H1 (cell line): ENCODE measurements around the gene PSMD13. TPM values are rescaled to one million over a fixed set of nuclear protein-coding genes. Genes with fewer than 3 reads are reported as not detected.
A peak's percentile ranks its signal among the peaks of the same experiment; 100 is the strongest.

Experiments used
- CTCF ChIA-PET: fragments of 300-600 bp; sonication (Branson Sonifier 250); formaldehyde crosslinking; loops from one replicate; lab custom pipeline; 2021; ENCODE audit not compliant: partially characterized antibody; lab: Charles Lee
- POLR2A ChIA-PET: fragments of 300-600 bp; sonication (Branson Sonifier 250); formaldehyde crosslinking; loops from one replicate; lab custom pipeline; 2021; ENCODE audit warnings: inconsistent platforms; ENCODE audit not compliant: partially characterized antibody; lab: Charles Lee
- DNase-seq, 2 experiments: peaks; one replicate each; pipeline versions ENCODE4 v3.0.0 to v3.0.0-alpha.2; 2010 to 2022; ENCODE audit warnings: low spot score in 2 of 2, low read depth in 1 of 2, mixed read lengths in 1 of 2
- FAIRE-seq: peaks from 2 replicates; lab custom pipeline; 2011; peaks lifted over from hg19 to GRCh38; lab: Jason Lieb, UNC
- H2AFZ ChIP-seq: 2 replicates; pipeline ENCODE4 v1.8.1; 2012; ENCODE audit warnings: low read length, inconsistent platforms
- H2AK5ac ChIP-seq: 2 replicates; pipeline ENCODE4 v1.6.1; 2013; ENCODE audit warnings: low read depth, low read length
- H2BK120ac ChIP-seq: replicated peaks from 2 replicates; pipeline ENCODE3; 2013; ENCODE audit warnings: low read depth, low read length, inconsistent platforms
- H2BK12ac ChIP-seq: 2 replicates; pipeline ENCODE4 v1.6.1; 2013; ENCODE audit warnings: low read depth, low read length
- H2BK15ac ChIP-seq: 2 replicates; pipeline ENCODE4 v1.6.1; 2013; ENCODE audit warnings: low read length
- H2BK20ac ChIP-seq: 2 replicates; pipeline ENCODE4 v1.6.1; 2013; ENCODE audit warnings: low read length
- H2BK5ac ChIP-seq: 2 replicates; pipeline ENCODE4 v1.6.1; 2013; ENCODE audit warnings: low read depth, low read length
- H3K14ac ChIP-seq: 2 replicates; pipeline ENCODE4 v1.6.1; 2013; ENCODE audit warnings: inconsistent platforms; ENCODE audit not compliant: insufficient read length
- H3K18ac ChIP-seq: 2 replicates; pipeline ENCODE4 v1.6.1; 2013; ENCODE audit warnings: low read length; ENCODE audit errors: extremely low read depth
- H3K23ac ChIP-seq: 2 replicates; pipeline ENCODE4 v1.6.1; 2013; ENCODE audit warnings: inconsistent platforms; ENCODE audit not compliant: insufficient read length
- H3K23me2 ChIP-seq: 2 replicates; pipeline ENCODE4 v1.6.1; 2013; ENCODE audit warnings: low read depth, low read length
- H3K27ac ChIP-seq: 2 replicates; pipeline ENCODE4 v1.6.1; 2011; ENCODE audit warnings: low read depth, low read length, inconsistent platforms
- H3K27me3 ChIP-seq, 4 experiments: replicated peaks in 1 of 4; 1 replicate in 1 of 4; 2 replicates in 3 of 4; pipeline versions ENCODE4 v1.6.1 to v1.8.1; 2011 to 2013; ENCODE audit warnings: low read length in 3 of 4, mild to moderate bottlenecking in 3 of 4, inconsistent platforms in 2 of 4, mixed read lengths in 2 of 4, moderate library complexity in 1 of 4; ENCODE audit not compliant: control insufficient read depth in 3 of 4, insufficient read depth in 3 of 4; ENCODE audit errors: extremely low read depth in 1 of 4
- H3K36me3 ChIP-seq, 4 experiments: 2 replicates each; pipeline versions ENCODE4 v1.6.1 to v1.8.1; 2011 to 2013; ENCODE audit warnings: mild to moderate bottlenecking in 4 of 4, low read length in 3 of 4, moderate library complexity in 2 of 4, control low read depth in 1 of 4, inconsistent platforms in 1 of 4; ENCODE audit not compliant: insufficient read depth in 4 of 4, control insufficient read depth in 2 of 4
- H3K4ac ChIP-seq: replicated peaks from 2 replicates; pipeline ENCODE3; 2013; ENCODE audit warnings: low read length, low read depth, mixed read lengths, inconsistent platforms; ENCODE audit not compliant: insufficient read length
- H3K4me1 ChIP-seq, 4 experiments: replicated peaks in 1 of 4; 1 replicate in 1 of 4; 2 replicates in 3 of 4; pipeline versions ENCODE4 v1.6.1 to v1.8.1; 2011 to 2013; ENCODE audit warnings: low read length in 3 of 4, inconsistent platforms in 2 of 4, mixed read lengths in 1 of 4; ENCODE audit not compliant: insufficient read depth in 4 of 4, control insufficient read depth in 3 of 4
- H3K4me2 ChIP-seq, 2 experiments: 2 replicates each; pipeline versions ENCODE4 v1.6.1 to v1.8.1; 2011 to 2013; ENCODE audit warnings: low read depth in 2 of 2, low read length in 2 of 2, control low read depth in 1 of 2, inconsistent platforms in 1 of 2, mild to moderate bottlenecking in 1 of 2; ENCODE audit not compliant: insufficient read depth in 1 of 2
- H3K4me3 ChIP-seq, 4 experiments: fragments of 200-600, 300-600 bp in 1 of 4; sonication (generic), shearing (Covaris generic), sonication (Bioruptor Twin) in 1 of 4; 2 replicates each; pipeline versions ENCODE4 v1.5.1 to v1.8.1; 2011 to 2016; ENCODE audit warnings: low read length in 4 of 4, low read depth in 3 of 4, control low read depth in 2 of 4, inconsistent platforms in 2 of 4, mild to moderate bottlenecking in 2 of 4, mixed read lengths in 1 of 4, moderate library complexity in 1 of 4; ENCODE audit not compliant: insufficient read depth in 2 of 4; ENCODE audit errors: extremely low read depth in 1 of 4
- H3K56ac ChIP-seq: replicated peaks from 2 replicates; pipeline ENCODE3; 2013; ENCODE audit warnings: low read depth, mild to moderate bottlenecking, mixed read lengths, low read length, inconsistent platforms; ENCODE audit not compliant: insufficient read length
- H3K79me1 ChIP-seq: 2 replicates; pipeline ENCODE4 v1.6.1; 2013; ENCODE audit warnings: low read depth, low read length, control low read depth
- H3K79me2 ChIP-seq, 2 experiments: 2 replicates each; pipeline versions ENCODE4 v1.6.1 to v1.8.1; 2012 to 2013; ENCODE audit warnings: low read length in 2 of 2, mild to moderate bottlenecking in 2 of 2, inconsistent platforms in 1 of 2; ENCODE audit not compliant: insufficient read depth in 2 of 2, control insufficient read depth in 1 of 2
- H3K9ac ChIP-seq, 4 experiments: replicated peaks in 1 of 4; 1 replicate in 1 of 4; 2 replicates in 3 of 4; pipeline versions ENCODE4 v1.6.1 to v1.8.1; 2011 to 2013; ENCODE audit warnings: low read depth in 3 of 4, low read length in 3 of 4, control low read depth in 2 of 4, mild to moderate bottlenecking in 2 of 4, moderate library complexity in 2 of 4, inconsistent platforms in 1 of 4; ENCODE audit errors: extremely low read depth in 1 of 4
- H3K9me3 ChIP-seq, 2 experiments: 2 replicates each; pipeline versions ENCODE4 v1.6.1 to v1.8.1; 2012 to 2013; ENCODE audit warnings: mild to moderate bottlenecking in 2 of 2, moderate library complexity in 2 of 2, control low read depth in 1 of 2, inconsistent platforms in 1 of 2, low read depth in 1 of 2, low read length in 1 of 2, mixed read lengths in 1 of 2; ENCODE audit not compliant: insufficient read depth in 2 of 2
- H4K20me1 ChIP-seq, 2 experiments: replicated peaks in 1 of 2; 2 replicates each; pipeline versions ENCODE3 to v1.8.1; 2011 to 2013; ENCODE audit warnings: inconsistent platforms in 2 of 2, low read length in 2 of 2, mild to moderate bottlenecking in 1 of 2; ENCODE audit not compliant: insufficient read depth in 2 of 2, control insufficient read depth in 1 of 2
- H4K5ac ChIP-seq: 2 replicates; pipeline ENCODE4 v1.6.1; 2013; ENCODE audit warnings: low read length, low read depth, mixed read lengths, inconsistent platforms; ENCODE audit not compliant: insufficient read length
- H4K8ac ChIP-seq: 2 replicates; pipeline ENCODE4 v1.8.0; 2013; ENCODE audit warnings: mild to moderate bottlenecking, moderate library complexity, low read length, inconsistent platforms; ENCODE audit not compliant: insufficient read depth; ENCODE audit errors: extremely low read depth
- H4K91ac ChIP-seq: replicated peaks from 2 replicates; pipeline ENCODE3; 2013; ENCODE audit warnings: low read length, mixed read lengths, inconsistent platforms; ENCODE audit not compliant: insufficient read length
- CHD2 ChIP-seq: IDR thresholded peaks from 2 replicates; pipeline ENCODE4 v1.6.1; 2012; ENCODE audit warnings: low read length, improper control_type of control experiment
- SAP30 ChIP-seq: fragments of 300-600 bp; sonication (generic); IDR thresholded peaks from 2 replicates; pipeline ENCODE4 v1.7.1; 2012; ENCODE audit warnings: low read length, moderate library complexity, mild to moderate bottlenecking, inconsistent platforms; ENCODE audit not compliant: insufficient read depth, insufficient replicate concordance
- SIN3A ChIP-seq, 2 experiments: IDR thresholded peaks in 1 of 2; conservative IDR thresholded peaks in 1 of 2; 2 replicates each; pipeline ENCODE4 v1.6.1; 2011 to 2012; ENCODE audit warnings: low read length in 2 of 2, improper control_type of control experiment in 1 of 2, low read depth in 1 of 2, mild to moderate bottlenecking in 1 of 2
- SRF ChIP-seq: IDR thresholded peaks from 2 replicates; pipeline ENCODE4 v1.6.1; 2011; ENCODE audit warnings: mild to moderate bottlenecking, low read depth, low read length, moderate library complexity
- SUZ12 ChIP-seq: fragments of 200-600 bp; sonication (generic); IDR thresholded peaks from 2 replicates; pipeline ENCODE4 v1.6.1; 2012; ENCODE audit warnings: mild to moderate bottlenecking, inconsistent platforms, low read length, moderate library complexity, mixed read lengths
- TBP ChIP-seq: IDR thresholded peaks from 2 replicates; pipeline ENCODE4 v1.6.1; 2011; ENCODE audit warnings: low read depth, low read length, improper control_type of control experiment
- WGBS, 2 experiments: shearing (Covaris generic) in 1 of 2; methylation state at CpG; one replicate each; pipeline versions ENCODE4 v1.1.6 to v1.1.7; 2013 to 2015; ENCODE audit warnings: low lambda C conversion rate in 2 of 2, mixed read lengths in 2 of 2, inconsistent platforms in 1 of 2, low coverage in 1 of 2, missing lambda C conversion rate in 1 of 2; ENCODE audit not compliant: insufficient replicate concordance in 2 of 2, insufficient coverage in 1 of 2, insufficient read length in 1 of 2; ENCODE audit errors: extremely low coverage in 1 of 2, missing lambda C conversion rate in 1 of 2; 5-methylcytosine and 5-hydroxymethylcytosine counted together
- polyA plus RNA-seq, 7 experiments: library from polyadenylated mRNA; depleted of rRNA in 3 of 7; stranded (reverse) in 5 of 7; unstranded in 2 of 7; fragments of >200 nt in 5 of 7; fragments of 200-250 nt in 2 of 7; gene quantifications; 1 replicate in 5 of 7; 2 replicates in 1 of 7; 4 replicates in 1 of 7; pipeline versions ENCODE4 v1.2.1 to v1.2.3, GENCODE V29; 2011 to 2013; ENCODE audit warnings: missing spikeins in 2 of 7, mixed read lengths in 2 of 7
- total RNA-seq: library from RNA; stranded (reverse); fragmentation: NEBNext Ultra II Directional; extraction: Animal tissue kit (Norgen Biotek cat#: 25700); gene quantifications from 2 replicates; pipeline ENCODE4 v1.2.1, GENCODE V29; 2021
- TF ChIP-seq, protein P1 (sequence below): IDR thresholded peaks from 2 replicates; pipeline ENCODE4 v1.6.1; 2011; ENCODE audit warnings: low read depth, mild to moderate bottlenecking, low read length; ENCODE audit not compliant: insufficient read depth

PSMD13 gene
- total and polyA plus RNA-seq, 2 of the 8 experiments (the other 6 are each of a cell fraction or from before 2014, with no cell fraction given), result 121 to 141 TPM

DNA sequence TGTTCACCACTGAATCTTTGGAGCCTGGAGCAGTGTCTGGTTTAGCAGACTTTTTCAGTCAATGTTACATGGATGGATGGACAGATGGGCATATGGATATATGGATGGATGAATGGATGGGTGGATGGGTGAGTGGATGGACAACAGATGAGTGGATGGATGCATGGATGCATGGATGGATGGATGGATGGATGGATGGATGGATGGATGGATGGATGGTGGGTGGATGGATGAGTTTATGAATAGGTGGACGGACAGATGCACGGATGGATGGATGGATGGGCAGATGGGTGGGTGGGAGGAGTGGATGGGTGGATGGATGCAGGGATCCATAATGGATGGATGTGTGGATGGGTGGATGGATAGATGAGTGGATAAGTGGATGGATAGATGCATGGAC is 19.0 kb downstream of the PSMD13 start:
- Histone ChIP-seq H3K4ac (no peak overlapping the region), H3K27ac (no peak overlapping the region), H3K18ac (no peak overlapping the region), H2BK12ac (no peak overlapping the region), H4K5ac (no peak overlapping the region), H2AK5ac (no peak overlapping the region), H3K23ac (no peak overlapping the region), H3K27me3 (no peaks in the 10 kb centered on the region), H3K23me2 (peaks cover 8% of the 10 kb centered on the region), H3K79me2 (no peaks in the 10 kb centered on the region), H3K9me3 (no peaks in the 10 kb centered on the region), H3K36me3 (peaks cover 8 to 22% (median 14%) of the 10 kb centered on the region in 4 experiments), H2AFZ (no peak overlapping the region), H3K79me1 (no peaks in the 10 kb centered on the region), H2BK5ac (no peak overlapping the region), H4K20me1 (no peaks in the 10 kb centered on the region), H4K8ac (peak overlapping the region; percentile 17; the same call in 1 of the 2 replicates), H2BK20ac (no peak overlapping the region), H3K14ac (no peak overlapping the region), H3K56ac (peak overlapping the region; percentile 20), H3K4me1 (no peaks in the 10 kb centered on the region), H2BK120ac (no peak overlapping the region), H3K4me2 (no peak overlapping the region), H3K4me3 (no peak overlapping the region), H2BK15ac (no peak overlapping the region), H4K91ac (no peak overlapping the region), H3K9ac (no peak overlapping the region)
- no peak for DNase-seq
- no peak for FAIRE-seq
- 87% methylated on average over 2 of the region's 2 CpGs; no CpG with 5 or more reads in 1 of the 2 experiments for WGBS, 2 experiments
- ChIA-PET POLR2A (interaction anchor here (1.6 kb wide), 1 partner anchor 12 kb away, joined by 4 read pairs; no protein-coding TSS in a partner anchor), CTCF (interaction anchor here (5.7 to 9.8 kb wide), 2 partner anchors 15 to 109 kb away, joined by 88 to 212 read pairs; partner anchors contain the start of genes B4GALNT4 and PSMD13)
- TF ChIP-seq TBP, result no peak
- TF ChIP-seq, protein P1, sequence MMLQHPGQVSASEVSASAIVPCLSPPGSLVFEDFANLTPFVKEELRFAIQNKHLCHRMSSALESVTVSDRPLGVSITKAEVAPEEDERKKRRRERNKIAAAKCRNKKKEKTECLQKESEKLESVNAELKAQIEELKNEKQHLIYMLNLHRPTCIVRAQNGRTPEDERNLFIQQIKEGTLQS, result no peak
- TF ChIP-seq SUZ12, result no peak
- no peak for TF ChIP-seq SRF
- no peak for TF ChIP-seq SIN3A (conservative IDR thresholded peaks at IDR 0.05 in 1 of 2, IDR thresholded peaks at IDR 0.05 in 1 of 2; ENCODE audit: low read depth in 1 of 2, low read length in 2 of 2)
- no peak for TF ChIP-seq CHD2
- no peak for TF ChIP-seq SAP30
